H1 (cell line): Measurements from ENCODE around the gene TWSG1. TPM values are rescaled to one million over a fixed set of nuclear protein-coding genes. Genes with fewer than 3 reads are reported as not detected.

Source experiments
- CTCF ChIA-PET: fragments of 300-600 bp; sonication (Branson Sonifier 250); formaldehyde crosslinking; loops from one replicate; lab custom pipeline; 2021; ENCODE audit not compliant: partially characterized antibody; lab: Charles Lee
- POLR2A ChIA-PET: fragments of 300-600 bp; sonication (Branson Sonifier 250); formaldehyde crosslinking; loops from one replicate; lab custom pipeline; 2021; ENCODE audit warnings: inconsistent platforms; ENCODE audit not compliant: partially characterized antibody; lab: Charles Lee
- DNase-seq, 2 experiments: peaks; one replicate each; pipeline versions ENCODE4 v3.0.0 to v3.0.0-alpha.2; 2010 to 2022; ENCODE audit warnings: low spot score in 2 of 2, low read depth in 1 of 2, mixed read lengths in 1 of 2
- FAIRE-seq: peaks from 2 replicates; lab custom pipeline; 2011; peaks lifted over from hg19 to GRCh38; lab: Jason Lieb, UNC
- H2AFZ ChIP-seq: 2 replicates; pipeline ENCODE4 v1.8.1; 2012; ENCODE audit warnings: low read length, inconsistent platforms
- H2AK5ac ChIP-seq: 2 replicates; pipeline ENCODE4 v1.6.1; 2013; ENCODE audit warnings: low read depth, low read length
- H2BK120ac ChIP-seq: replicated peaks from 2 replicates; pipeline ENCODE3; 2013; ENCODE audit warnings: low read depth, low read length, inconsistent platforms
- H2BK12ac ChIP-seq: 2 replicates; pipeline ENCODE4 v1.6.1; 2013; ENCODE audit warnings: low read depth, low read length
- H2BK15ac ChIP-seq: 2 replicates; pipeline ENCODE4 v1.6.1; 2013; ENCODE audit warnings: low read length
- H2BK20ac ChIP-seq: 2 replicates; pipeline ENCODE4 v1.6.1; 2013; ENCODE audit warnings: low read length
- H2BK5ac ChIP-seq: 2 replicates; pipeline ENCODE4 v1.6.1; 2013; ENCODE audit warnings: low read depth, low read length
- H3K14ac ChIP-seq: 2 replicates; pipeline ENCODE4 v1.6.1; 2013; ENCODE audit warnings: inconsistent platforms; ENCODE audit not compliant: insufficient read length
- H3K18ac ChIP-seq: 2 replicates; pipeline ENCODE4 v1.6.1; 2013; ENCODE audit warnings: low read length; ENCODE audit errors: extremely low read depth
- H3K23ac ChIP-seq: 2 replicates; pipeline ENCODE4 v1.6.1; 2013; ENCODE audit warnings: inconsistent platforms; ENCODE audit not compliant: insufficient read length
- H3K23me2 ChIP-seq: 2 replicates; pipeline ENCODE4 v1.6.1; 2013; ENCODE audit warnings: low read depth, low read length
- H3K27ac ChIP-seq: 2 replicates; pipeline ENCODE4 v1.6.1; 2011; ENCODE audit warnings: low read depth, low read length, inconsistent platforms
- H3K27me3 ChIP-seq, 4 experiments: replicated peaks in 1 of 4; 1 replicate in 1 of 4; 2 replicates in 3 of 4; pipeline versions ENCODE4 v1.6.1 to v1.8.1; 2011 to 2013; ENCODE audit warnings: low read length in 3 of 4, mild to moderate bottlenecking in 3 of 4, inconsistent platforms in 2 of 4, mixed read lengths in 2 of 4, moderate library complexity in 1 of 4; ENCODE audit not compliant: control insufficient read depth in 3 of 4, insufficient read depth in 3 of 4; ENCODE audit errors: extremely low read depth in 1 of 4
- H3K36me3 ChIP-seq, 4 experiments: 2 replicates each; pipeline versions ENCODE4 v1.6.1 to v1.8.1; 2011 to 2013; ENCODE audit warnings: mild to moderate bottlenecking in 4 of 4, low read length in 3 of 4, moderate library complexity in 2 of 4, control low read depth in 1 of 4, inconsistent platforms in 1 of 4; ENCODE audit not compliant: insufficient read depth in 4 of 4, control insufficient read depth in 2 of 4
- H3K4ac ChIP-seq: replicated peaks from 2 replicates; pipeline ENCODE3; 2013; ENCODE audit warnings: low read length, low read depth, mixed read lengths, inconsistent platforms; ENCODE audit not compliant: insufficient read length
- H3K4me1 ChIP-seq, 4 experiments: replicated peaks in 1 of 4; 1 replicate in 1 of 4; 2 replicates in 3 of 4; pipeline versions ENCODE4 v1.6.1 to v1.8.1; 2011 to 2013; ENCODE audit warnings: low read length in 3 of 4, inconsistent platforms in 2 of 4, mixed read lengths in 1 of 4; ENCODE audit not compliant: insufficient read depth in 4 of 4, control insufficient read depth in 3 of 4
- H3K4me2 ChIP-seq, 2 experiments: 2 replicates each; pipeline versions ENCODE4 v1.6.1 to v1.8.1; 2011 to 2013; ENCODE audit warnings: low read depth in 2 of 2, low read length in 2 of 2, control low read depth in 1 of 2, inconsistent platforms in 1 of 2, mild to moderate bottlenecking in 1 of 2; ENCODE audit not compliant: insufficient read depth in 1 of 2
- H3K4me3 ChIP-seq, 4 experiments: fragments of 200-600, 300-600 bp in 1 of 4; sonication (generic), shearing (Covaris generic), sonication (Bioruptor Twin) in 1 of 4; 2 replicates each; pipeline versions ENCODE4 v1.5.1 to v1.8.1; 2011 to 2016; ENCODE audit warnings: low read length in 4 of 4, low read depth in 3 of 4, control low read depth in 2 of 4, inconsistent platforms in 2 of 4, mild to moderate bottlenecking in 2 of 4, mixed read lengths in 1 of 4, moderate library complexity in 1 of 4; ENCODE audit not compliant: insufficient read depth in 2 of 4; ENCODE audit errors: extremely low read depth in 1 of 4
- H3K56ac ChIP-seq: replicated peaks from 2 replicates; pipeline ENCODE3; 2013; ENCODE audit warnings: low read depth, mild to moderate bottlenecking, mixed read lengths, low read length, inconsistent platforms; ENCODE audit not compliant: insufficient read length
- H3K79me1 ChIP-seq: 2 replicates; pipeline ENCODE4 v1.6.1; 2013; ENCODE audit warnings: low read depth, low read length, control low read depth
- H3K79me2 ChIP-seq, 2 experiments: 2 replicates each; pipeline versions ENCODE4 v1.6.1 to v1.8.1; 2012 to 2013; ENCODE audit warnings: low read length in 2 of 2, mild to moderate bottlenecking in 2 of 2, inconsistent platforms in 1 of 2; ENCODE audit not compliant: insufficient read depth in 2 of 2, control insufficient read depth in 1 of 2
- H3K9ac ChIP-seq, 4 experiments: replicated peaks in 1 of 4; 1 replicate in 1 of 4; 2 replicates in 3 of 4; pipeline versions ENCODE4 v1.6.1 to v1.8.1; 2011 to 2013; ENCODE audit warnings: low read depth in 3 of 4, low read length in 3 of 4, control low read depth in 2 of 4, mild to moderate bottlenecking in 2 of 4, moderate library complexity in 2 of 4, inconsistent platforms in 1 of 4; ENCODE audit errors: extremely low read depth in 1 of 4
- H3K9me3 ChIP-seq, 2 experiments: 2 replicates each; pipeline versions ENCODE4 v1.6.1 to v1.8.1; 2012 to 2013; ENCODE audit warnings: mild to moderate bottlenecking in 2 of 2, moderate library complexity in 2 of 2, control low read depth in 1 of 2, inconsistent platforms in 1 of 2, low read depth in 1 of 2, low read length in 1 of 2, mixed read lengths in 1 of 2; ENCODE audit not compliant: insufficient read depth in 2 of 2
- H4K20me1 ChIP-seq, 2 experiments: replicated peaks in 1 of 2; 2 replicates each; pipeline versions ENCODE3 to v1.8.1; 2011 to 2013; ENCODE audit warnings: inconsistent platforms in 2 of 2, low read length in 2 of 2, mild to moderate bottlenecking in 1 of 2; ENCODE audit not compliant: insufficient read depth in 2 of 2, control insufficient read depth in 1 of 2
- H4K5ac ChIP-seq: 2 replicates; pipeline ENCODE4 v1.6.1; 2013; ENCODE audit warnings: low read length, low read depth, mixed read lengths, inconsistent platforms; ENCODE audit not compliant: insufficient read length
- H4K8ac ChIP-seq: 2 replicates; pipeline ENCODE4 v1.8.0; 2013; ENCODE audit warnings: mild to moderate bottlenecking, moderate library complexity, low read length, inconsistent platforms; ENCODE audit not compliant: insufficient read depth; ENCODE audit errors: extremely low read depth
- H4K91ac ChIP-seq: replicated peaks from 2 replicates; pipeline ENCODE3; 2013; ENCODE audit warnings: low read length, mixed read lengths, inconsistent platforms; ENCODE audit not compliant: insufficient read length
- ASH2L ChIP-seq: fragments of 200-600, 300-600 bp; sonication (generic); IDR thresholded peaks from one replicate; pipeline ENCODE4 v1.7.1; 2017; ENCODE audit warnings: low read length
- EZH2 ChIP-seq: fragments of 200-600 bp; sonication (generic); IDR thresholded peaks from 2 replicates; pipeline ENCODE4 v1.7.1; 2012; ENCODE audit warnings: low read depth, mild to moderate bottlenecking, moderate library complexity, low read length, inconsistent platforms; ENCODE audit not compliant: severe bottlenecking
- FOSL1 ChIP-seq: IDR thresholded peaks from 2 replicates; pipeline ENCODE4 v1.6.1; 2011; ENCODE audit warnings: mild to moderate bottlenecking, low read depth, low read length, moderate library complexity; ENCODE audit not compliant: insufficient read depth
- KDM1A ChIP-seq: fragments of 200-600, 300-600 bp; sonication (generic); IDR thresholded peaks from 2 replicates; pipeline ENCODE4 v1.7.1; 2016; ENCODE audit warnings: mild to moderate bottlenecking, low read length, borderline replicate concordance
- NANOG ChIP-seq: IDR thresholded peaks from 2 replicates; pipeline ENCODE4 v1.6.1; 2011; ENCODE audit warnings: low read length, low read depth, mild to moderate bottlenecking, inconsistent platforms; ENCODE audit not compliant: insufficient read depth, poor library complexity, severe bottlenecking
- SIRT6 ChIP-seq: IDR thresholded peaks from one replicate; pipeline ENCODE4 v1.7.1; 2012; ENCODE audit warnings: low read length, inconsistent platforms
- SP4 ChIP-seq: IDR thresholded peaks from 2 replicates; pipeline ENCODE4 v1.6.1; 2012; ENCODE audit warnings: low read length, inconsistent platforms
- WGBS, 2 experiments: shearing (Covaris generic) in 1 of 2; methylation state at CpG; one replicate each; pipeline versions ENCODE4 v1.1.6 to v1.1.7; 2013 to 2015; ENCODE audit warnings: low lambda C conversion rate in 2 of 2, mixed read lengths in 2 of 2, inconsistent platforms in 1 of 2, low coverage in 1 of 2, missing lambda C conversion rate in 1 of 2; ENCODE audit not compliant: insufficient replicate concordance in 2 of 2, insufficient coverage in 1 of 2, insufficient read length in 1 of 2; ENCODE audit errors: extremely low coverage in 1 of 2, missing lambda C conversion rate in 1 of 2; 5-methylcytosine and 5-hydroxymethylcytosine counted together
- polyA plus RNA-seq, 7 experiments: library from polyadenylated mRNA; depleted of rRNA in 3 of 7; stranded (reverse) in 5 of 7; unstranded in 2 of 7; fragments of >200 nt in 5 of 7; fragments of 200-250 nt in 2 of 7; gene quantifications; 1 replicate in 5 of 7; 2 replicates in 1 of 7; 4 replicates in 1 of 7; pipeline versions ENCODE4 v1.2.1 to v1.2.3, GENCODE V29; 2011 to 2013; ENCODE audit warnings: missing spikeins in 2 of 7, mixed read lengths in 2 of 7
- total RNA-seq: library from RNA; stranded (reverse); fragmentation: NEBNext Ultra II Directional; extraction: Animal tissue kit (Norgen Biotek cat#: 25700); gene quantifications from 2 replicates; pipeline ENCODE4 v1.2.1, GENCODE V29; 2021

TWSG1 gene
- total and polyA plus RNA-seq, 2 of the 8 experiments (the other 6 are each of a cell fraction or from before 2014, with no cell fraction given), result 11.8 to 19.8 TPM

- Histone ChIP-seq H2AK5ac (no peak overlapping the region), H3K14ac (no peak overlapping the region), H3K27me3 (no peaks in the 10 kb centered on the region), H3K4me2 (no peak overlapping the region), H3K56ac (no peak overlapping the region), H3K23me2 (no peaks in the 10 kb centered on the region), H3K4me3 (no peak overlapping the region), H2BK5ac (no peak overlapping the region), H2BK120ac (no peak overlapping the region), H4K5ac (no peak overlapping the region), H2AFZ (no peak overlapping the region), H3K27ac (no peak overlapping the region), H3K23ac (no peak overlapping the region), H3K36me3 (peaks cover 0 to 2% (median 0%) of the 10 kb centered on the region in 4 experiments; a peak in 2 of 8 replicates), H3K4ac (no peak overlapping the region), H3K79me1 (no peaks in the 10 kb centered on the region), H3K4me1 (no peaks in the 10 kb centered on the region), H4K91ac (no peak overlapping the region), H3K9ac (no peak overlapping the region), H2BK12ac (no peak overlapping the region), H4K20me1 (no peaks in the 10 kb centered on the region), H3K18ac (no peak overlapping the region), H4K8ac (no peak overlapping the region), H2BK15ac (no peak overlapping the region), H2BK20ac (no peak overlapping the region), H3K9me3 (peaks cover 0 to 7% of the 10 kb centered on the region in 2 experiments; a peak in 1 of 4 replicates), H3K79me2 (no peaks in the 10 kb centered on the region)
- FAIRE-seq (no peak), DNase-seq (no peak)
- CTCF ChIA-PET, result no interaction called here
- TF ChIP-seq SP4 (no peak), ASH2L (no peak), KDM1A (no peak), NANOG (no peak), SIRT6 (no peak), EZH2 (no peak), FOSL1 (no peak)
- POLR2A ChIA-PET, result no interaction called here
- WGBS, 2 experiments, result 87% methylated on average over 3 of the region's 3 CpGs; no CpG with 5 or more reads in 1 of the 2 experiments
Observed at GRCh38 chr18:9348079-9348671, 13.6 kb downstream of the TWSG1 start.
